Frontal cortex (tissue), 4 donors: ENCODE results near the gene ANKRD33. TPM values are rescaled to one million over a fixed set of nuclear protein-coding genes. Genes with fewer than 3 reads are reported as not detected.

Experiments used
- DNase-seq, 2 donors: peaks; one replicate each; pipeline ENCODE4 v3.0.0; 2012; ENCODE audit warnings: low spot score in 2 of 2
- FAIRE-seq: peaks from 2 replicates; lab custom pipeline; 2012; peaks lifted over from hg19 to GRCh38; lab: Jason Lieb, UNC
- total RNA-seq: library from RNA; depleted of rRNA; stranded (reverse); fragments of >200 nt; gene quantifications from one replicate; pipeline ENCODE4 v1.2.3, GENCODE V29; 2014
- donor health status: control.
- donor health status: control.
- donor health status: control.

Gene ANKRD33, protein sequence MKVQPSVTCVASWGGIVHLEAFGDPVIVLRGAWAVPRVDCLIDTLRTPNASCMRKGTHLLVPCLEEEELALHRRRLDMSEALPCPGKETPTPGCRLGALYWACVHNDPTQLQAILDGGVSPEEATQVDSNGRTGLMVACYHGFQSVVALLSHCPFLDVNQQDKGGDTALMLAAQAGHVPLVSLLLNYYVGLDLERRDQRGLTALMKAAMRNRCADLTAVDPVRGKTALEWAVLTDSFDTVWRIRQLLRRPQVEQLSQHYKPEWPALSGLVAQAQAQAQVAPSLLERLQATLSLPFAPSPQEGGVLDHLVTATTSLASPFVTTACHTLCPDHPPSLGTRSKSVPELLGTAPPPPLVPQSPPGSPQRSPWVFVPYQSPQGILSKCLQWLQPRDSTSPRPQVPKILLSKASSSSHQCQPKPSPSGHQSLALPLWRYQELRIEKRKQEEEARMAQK
- not detected for total RNA-seq

DNA sequence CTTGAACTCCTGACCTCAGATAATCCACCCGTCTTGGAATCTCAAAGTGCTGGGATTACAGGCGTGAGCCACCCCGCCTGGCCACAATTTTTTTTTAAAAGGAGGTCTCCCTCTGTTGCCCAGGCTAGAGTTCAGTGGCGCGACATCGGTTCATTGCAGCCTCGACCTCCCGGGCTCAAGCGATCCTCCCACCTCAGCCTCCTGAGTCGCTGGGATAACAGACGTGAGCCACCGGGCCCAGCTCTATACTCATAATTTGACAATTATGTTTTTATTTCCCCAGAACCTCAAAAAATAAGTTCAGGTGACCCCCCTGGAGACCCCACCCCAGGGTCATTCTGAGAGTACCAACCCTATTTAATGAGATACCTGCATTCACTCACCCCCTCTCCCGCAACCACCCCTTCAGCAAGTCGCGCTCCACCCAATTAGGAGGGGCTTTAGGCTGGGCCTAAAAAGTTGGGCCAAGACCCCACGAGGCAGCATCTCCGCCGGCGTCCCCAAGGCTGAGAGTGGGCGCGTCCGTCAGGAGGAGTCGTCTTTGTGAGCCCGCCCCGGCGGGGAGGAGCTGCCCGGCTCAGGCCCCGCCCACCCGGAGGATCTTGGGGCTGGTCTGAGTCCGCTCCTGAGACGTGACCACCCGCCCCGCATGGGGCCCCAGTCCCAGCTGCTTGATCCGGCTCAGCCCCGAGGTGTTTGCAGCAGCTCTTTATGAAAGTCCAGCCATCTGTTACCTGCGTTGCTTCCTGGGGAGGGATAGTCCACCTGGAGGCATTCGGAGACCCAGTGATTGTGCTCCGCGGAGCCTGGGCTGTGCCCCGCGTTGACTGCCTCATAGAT, at the start of gene ANKRD33:
Gene ANKRD33 (plus strand): TSS at position 628 of the 840 bp plus-strand sequence. CDS start 84 bp downstream, at position 712.
- no peak for DNase-seq
- no peak for FAIRE-seq

DNA sequence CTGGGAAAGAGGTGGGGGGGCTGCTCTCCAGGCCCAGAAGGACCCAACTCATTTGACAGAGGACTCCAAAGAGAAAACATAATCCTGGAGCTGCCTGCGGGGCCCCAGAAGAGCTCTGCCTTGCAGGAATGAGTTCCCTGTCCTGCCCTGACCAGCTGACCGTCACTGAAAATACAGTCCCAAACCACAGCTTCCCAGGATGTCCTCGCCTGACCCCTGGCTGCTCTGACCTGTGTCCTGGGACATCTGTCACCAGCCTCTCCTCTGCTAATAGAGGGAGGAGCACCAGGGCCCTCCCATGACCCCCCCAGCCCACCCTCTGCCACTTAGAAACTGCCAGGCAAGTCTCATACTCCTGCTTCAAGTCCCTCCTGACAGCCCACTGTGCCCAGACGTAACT, 49.1 kb upstream of the ANKRD33 start:
- DNase-seq (no peak), FAIRE-seq (no peak)

DNA sequence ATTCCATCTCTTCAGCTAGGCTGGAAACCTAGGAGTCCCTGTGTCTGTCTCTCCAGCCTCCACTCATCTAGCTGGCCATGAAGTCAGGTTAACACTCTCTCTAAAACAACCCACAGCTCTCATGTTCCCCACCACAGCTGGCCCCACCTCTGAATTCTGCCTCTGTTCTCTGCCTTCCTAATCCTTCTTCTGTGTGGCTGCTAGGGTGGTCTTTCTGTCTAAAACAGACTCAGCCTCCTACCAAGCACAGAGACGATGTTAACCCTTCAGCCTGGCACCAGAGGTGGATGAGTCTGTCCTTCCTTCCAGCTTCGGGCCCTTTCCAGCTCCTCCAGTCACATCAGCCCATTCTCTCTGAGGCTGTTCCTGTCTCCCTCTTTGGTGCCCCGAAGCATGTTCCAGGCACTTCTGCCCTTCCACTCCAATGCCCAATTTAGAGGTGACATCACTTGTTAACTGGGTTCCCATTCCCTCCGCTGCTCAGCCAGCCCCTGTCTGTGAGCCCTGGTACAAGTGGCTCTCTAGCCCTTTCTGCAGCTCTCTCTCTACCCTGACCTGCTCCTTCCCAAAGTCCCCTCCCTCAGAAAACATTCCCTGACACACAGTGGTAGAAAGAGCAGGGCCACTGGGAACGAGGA, 48.5 kb upstream of the ANKRD33 start:
- FAIRE-seq, result no peak
- DNase-seq, result no peak

DNA sequence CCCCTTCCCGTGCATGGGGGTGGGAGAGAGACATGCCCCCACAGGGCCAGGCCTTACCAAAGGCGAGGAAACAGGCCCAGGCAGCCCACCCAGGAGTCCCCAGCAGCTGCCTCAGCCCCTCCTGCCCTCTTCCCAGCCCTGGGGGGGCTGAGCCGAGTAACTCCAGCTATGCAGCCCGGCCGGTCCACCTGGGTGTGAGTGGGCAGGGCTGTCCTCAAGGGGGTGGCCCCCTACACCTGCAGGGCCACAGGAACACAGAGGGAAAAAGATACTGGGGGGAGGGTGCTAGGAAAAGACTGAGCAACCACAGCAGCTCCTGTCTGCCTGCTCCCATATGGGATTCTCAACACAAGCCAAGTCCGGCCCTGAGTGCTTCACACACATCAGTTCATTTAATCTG, 46.9 kb upstream of the ANKRD33 start:
- FAIRE-seq (no peak), DNase-seq (no peak)

DNA sequence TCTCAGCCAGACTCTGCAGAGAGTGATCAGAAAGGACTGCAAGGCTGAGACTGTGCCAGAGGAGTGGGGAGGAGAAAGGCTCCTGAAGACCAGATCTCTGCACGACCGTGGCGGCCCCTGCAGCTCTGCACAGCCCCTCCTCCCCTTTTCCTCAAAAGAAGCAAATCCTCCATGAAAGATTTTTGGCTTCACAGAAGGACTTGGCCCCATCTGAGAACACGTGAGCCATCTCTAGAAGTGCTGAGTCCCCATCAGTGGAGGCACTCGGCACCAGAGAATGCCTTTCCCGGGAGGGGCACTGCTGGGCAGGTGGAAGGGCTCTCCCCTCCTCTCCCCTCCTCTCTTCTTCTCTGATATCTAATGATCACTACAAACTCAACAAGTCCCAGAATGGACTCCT, 46.2 kb upstream of the ANKRD33 start:
- FAIRE-seq (no peak), DNase-seq (no peak)

DNA sequence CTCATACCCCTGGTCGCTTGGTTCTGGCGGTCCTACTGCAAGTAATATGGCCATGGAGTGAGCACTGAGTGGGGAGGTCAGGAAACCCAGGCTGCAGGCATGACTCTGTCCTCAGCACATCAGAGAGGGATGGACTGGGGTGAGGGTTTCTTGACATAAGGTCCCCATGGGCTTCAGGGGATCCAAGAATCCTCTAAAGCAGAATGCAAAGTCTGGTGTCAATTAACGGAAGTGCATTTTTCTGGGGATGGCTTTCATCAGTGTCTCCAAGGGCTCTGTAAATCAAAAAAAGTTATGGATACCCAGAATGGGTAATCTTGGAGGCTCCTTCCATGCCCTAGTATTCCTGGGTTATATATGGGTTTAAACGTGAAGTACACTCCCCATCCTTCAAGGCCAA, 43.0 kb upstream of the ANKRD33 start:
- FAIRE-seq, result no peak
- no peak for DNase-seq

DNA sequence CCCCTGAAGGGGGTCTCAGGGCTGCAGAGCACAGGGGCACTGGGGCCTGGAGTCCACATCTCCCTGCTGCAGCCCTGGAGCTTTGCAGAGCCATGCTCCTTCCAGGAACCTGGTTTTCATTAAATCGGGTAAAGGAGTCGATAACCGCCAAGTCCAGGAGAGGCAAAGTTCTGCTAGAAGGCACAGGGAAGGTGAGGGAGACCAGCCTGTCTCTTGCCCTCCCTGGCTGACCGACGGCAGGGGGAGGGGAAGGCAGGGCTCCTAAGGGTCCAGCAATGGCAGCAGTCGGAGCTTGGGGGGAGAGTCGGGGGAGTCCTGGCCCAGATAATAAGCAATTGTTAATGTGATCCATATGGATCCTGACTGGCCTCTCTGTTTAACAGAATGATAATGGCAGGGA, 42.4 kb upstream of the ANKRD33 start:
- DNase-seq (no peak), FAIRE-seq (no peak)

DNA sequence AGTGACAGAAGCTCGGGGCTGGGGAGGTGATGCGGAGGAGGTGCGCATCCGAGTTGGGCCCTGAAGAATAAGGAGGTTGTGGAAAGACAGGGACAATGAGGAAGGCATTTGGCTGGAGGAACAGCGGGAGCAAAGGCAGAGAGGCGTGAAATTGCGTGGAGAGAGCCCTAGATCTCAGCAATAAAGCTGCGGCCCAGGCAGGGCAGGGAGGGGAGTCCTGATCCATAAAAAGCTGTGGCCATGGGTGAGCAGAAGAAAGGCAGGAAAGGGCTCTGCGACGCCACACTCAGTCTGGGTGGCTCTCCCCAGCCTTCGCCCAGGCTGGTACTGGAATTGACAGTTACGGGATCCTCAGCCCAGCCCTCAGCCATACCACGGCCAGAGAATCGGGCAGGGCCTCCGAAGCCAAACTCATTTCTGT, 41.6 kb upstream of the ANKRD33 start:
- FAIRE-seq, result no peak
- no peak for DNase-seq

DNA sequence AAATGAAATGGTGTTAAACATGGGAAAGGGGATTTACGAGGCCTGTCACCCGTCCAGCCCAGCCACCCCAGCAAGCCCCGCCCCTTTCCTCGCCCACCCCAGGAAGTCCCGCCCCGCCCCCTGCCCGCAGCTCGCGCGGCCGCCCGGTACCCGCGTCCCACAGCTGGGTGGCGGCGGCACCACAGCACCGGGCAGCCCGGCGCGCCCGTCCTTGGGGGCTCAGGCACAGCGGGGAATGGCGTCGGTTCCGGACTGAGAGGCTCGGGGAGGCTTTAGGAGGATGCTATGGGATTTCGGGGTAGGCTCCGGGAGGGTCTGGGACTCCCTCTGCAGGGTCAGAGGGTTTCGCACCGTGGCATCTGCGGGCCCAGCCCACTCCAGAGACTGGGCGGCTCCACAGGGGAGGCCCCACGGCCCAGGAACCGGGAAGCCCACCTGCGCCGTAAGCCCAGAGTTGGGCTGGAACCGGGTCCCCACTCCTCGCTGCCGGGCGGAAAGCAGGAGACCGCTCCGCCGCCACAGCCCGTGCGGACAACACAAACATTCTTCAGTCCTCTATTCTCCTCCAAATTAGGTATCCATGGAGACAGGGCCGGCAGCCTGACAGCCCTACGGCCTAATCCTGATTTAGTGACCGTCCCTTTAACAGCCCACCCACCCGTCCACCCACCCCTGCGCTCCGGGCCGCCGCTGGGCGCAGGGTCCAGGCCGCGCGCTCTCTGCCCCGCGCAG, 40.8 kb upstream of the ANKRD33 start:
- FAIRE-seq (no peak), DNase-seq (peak; percentile 67 to 82)

DNA sequence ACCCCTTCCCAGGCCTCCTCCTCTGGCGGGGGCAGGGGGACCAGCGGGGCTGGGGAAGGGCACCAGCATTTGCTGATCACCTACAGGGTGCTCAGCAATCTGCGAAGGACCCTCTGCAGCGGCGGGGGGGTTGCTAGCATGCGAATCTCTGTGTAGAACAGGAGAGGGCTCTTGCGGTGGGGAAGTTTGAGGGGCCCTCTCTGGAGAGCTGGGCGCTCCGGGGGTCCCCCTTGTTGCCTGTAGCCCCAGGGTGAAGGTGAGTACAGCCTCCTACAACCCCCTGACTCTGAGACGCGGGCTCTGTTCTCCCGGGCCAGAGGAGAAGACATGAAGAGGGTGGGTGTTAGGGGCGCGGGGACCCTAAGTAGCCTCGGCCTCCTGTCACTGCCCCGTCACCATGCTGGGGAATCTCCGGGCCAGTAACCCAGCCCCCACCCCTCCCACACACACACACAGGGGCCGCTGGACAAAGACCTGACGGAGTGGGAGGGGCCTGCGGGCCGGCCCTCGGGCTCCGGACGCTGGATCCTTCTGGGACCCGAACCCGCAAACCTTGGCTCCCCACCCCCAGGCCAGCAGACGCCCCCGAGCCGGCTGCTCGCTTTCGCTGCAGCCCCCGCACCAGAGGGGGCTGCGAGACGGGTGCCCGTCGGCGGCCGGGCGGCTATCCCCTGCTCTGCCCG, 40.1 kb upstream of the ANKRD33 start:
- no peak for DNase-seq
- no peak for FAIRE-seq

DNA sequence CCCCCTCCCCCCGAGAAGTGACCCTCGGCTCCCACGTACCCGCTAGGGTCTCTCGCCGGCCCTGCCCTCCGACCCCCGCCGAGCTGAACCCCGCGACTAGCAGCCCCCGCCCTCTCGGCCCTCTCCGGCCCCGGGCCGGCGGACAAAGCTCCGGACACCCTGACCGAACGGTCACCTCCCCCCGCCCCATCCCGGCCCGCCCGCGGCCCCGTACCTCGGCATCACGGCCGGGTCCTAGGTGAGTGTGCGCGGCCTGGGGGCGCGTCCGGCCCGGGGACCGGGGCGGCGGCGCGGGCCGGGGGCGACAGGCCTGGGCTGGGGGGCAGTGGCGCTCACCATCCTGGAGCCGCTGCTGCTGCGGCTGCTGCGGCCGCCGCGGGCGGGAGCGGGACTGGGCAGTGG, 39.6 kb upstream of the ANKRD33 start, which contains the start of gene FIGNL2:
Gene FIGNL2 (minus strand): TSS at position 393 of the 402 bp plus-strand sequence. CDS start 26,305 bp downstream, outside the sequence.
- DNase-seq (no peak), FAIRE-seq (no peak)

DNA sequence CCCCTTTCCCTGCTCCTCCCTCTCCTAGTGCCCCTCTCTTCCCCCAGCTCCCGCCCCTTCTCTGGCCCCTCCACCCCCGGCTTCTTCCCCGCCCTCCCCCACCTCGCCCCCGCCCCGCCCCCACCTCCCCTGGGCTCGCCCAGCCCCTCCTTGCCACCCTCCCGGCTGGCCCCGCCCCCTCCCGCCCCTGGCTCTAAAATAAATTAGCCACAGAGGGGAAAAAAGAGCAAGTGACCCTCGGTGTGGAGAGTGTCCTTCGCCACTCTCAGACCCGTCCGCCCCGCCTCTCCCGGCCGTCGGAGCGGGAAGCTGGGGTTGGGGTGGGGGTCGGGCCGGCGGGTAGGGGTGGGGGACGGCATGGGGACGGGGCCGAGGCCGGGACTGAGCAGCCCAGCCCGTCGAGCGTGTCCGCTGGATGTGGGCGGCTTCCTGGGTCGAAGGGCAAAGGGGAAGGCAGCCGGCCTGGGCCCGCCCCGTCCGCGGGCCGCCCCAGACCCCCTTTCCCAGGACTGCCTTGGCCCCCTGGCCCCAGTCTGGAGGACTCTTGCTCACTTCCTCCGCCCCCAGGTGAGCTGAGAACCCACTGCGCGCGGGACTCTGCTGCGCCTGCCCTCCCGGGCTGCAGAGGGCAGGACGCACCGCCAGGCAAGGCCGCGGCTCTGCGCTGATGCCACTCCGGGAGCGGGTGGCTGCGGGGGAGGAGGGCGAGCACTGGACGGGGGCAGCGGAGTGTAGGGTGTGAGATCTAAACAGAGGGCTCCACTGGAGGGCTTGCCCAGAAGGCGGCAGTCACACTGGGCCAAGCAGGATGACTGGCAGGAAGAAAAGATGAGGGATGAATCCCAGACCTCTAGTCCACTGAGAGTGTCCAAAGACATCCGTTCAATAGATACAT, 38.8 kb upstream of the ANKRD33 start:
- no peak for FAIRE-seq
- DNase-seq, result no peak

DNA sequence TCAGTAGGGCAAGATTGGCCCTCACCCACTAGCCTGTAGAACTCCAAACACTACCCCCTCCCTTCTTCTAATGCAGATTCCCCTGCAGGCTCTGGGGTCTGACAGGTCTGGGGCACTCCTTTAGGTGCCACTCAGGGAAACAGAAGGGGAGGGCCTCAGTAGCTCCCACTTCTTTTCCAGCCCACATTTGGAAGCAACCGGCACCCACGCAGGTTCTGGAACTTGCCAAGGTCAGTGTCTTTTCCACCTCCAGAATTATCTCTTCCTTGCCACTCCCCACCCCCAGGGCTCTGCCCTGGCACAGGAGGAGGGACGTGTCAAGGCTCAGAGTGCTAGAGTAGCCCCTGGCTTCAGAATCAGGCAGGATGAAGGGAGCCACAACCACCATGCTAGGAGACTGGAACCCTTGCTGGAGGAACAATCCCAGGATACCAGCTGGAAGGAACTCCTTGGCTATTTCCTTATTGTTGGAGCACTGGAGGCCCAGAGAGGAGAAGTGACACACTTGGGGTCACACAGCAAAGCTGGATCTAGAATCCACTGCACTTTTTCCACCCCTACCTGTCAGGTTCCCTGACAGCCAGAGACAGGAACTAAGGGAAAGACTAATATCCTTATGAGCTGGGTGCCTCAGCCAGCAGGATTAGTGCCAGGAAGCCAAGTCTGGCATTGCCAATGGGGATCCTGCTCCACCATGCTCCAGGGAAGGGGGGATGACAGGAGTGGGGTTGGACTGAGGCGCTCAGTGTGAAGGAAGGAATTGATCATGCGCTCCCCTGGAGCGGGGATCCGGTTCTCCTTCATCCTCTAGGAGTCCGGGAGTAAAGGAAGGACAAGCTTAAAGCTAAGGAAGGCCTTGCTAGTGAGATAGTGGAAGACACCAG, 37.6 kb upstream of the ANKRD33 start:
- FAIRE-seq (no peak), DNase-seq (no peak)

DNA sequence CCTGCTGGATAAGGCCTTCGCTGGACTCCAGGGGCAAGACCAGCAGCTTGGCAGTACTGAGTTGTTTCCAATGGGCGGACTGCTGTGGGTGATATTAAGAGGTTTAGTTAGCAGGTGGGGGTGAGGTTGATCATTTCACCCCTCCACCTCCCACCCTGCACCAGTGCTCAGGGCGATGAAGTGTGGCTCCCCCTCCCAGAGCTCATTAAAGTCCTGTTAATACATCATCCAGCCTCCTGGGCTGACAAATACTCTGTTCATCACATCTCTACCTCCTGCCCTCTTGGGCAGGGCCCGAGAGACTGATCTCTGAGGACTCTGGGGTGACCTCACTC, 37.0 kb upstream of the ANKRD33 start:
- DNase-seq (no peak), FAIRE-seq (no peak)

DNA sequence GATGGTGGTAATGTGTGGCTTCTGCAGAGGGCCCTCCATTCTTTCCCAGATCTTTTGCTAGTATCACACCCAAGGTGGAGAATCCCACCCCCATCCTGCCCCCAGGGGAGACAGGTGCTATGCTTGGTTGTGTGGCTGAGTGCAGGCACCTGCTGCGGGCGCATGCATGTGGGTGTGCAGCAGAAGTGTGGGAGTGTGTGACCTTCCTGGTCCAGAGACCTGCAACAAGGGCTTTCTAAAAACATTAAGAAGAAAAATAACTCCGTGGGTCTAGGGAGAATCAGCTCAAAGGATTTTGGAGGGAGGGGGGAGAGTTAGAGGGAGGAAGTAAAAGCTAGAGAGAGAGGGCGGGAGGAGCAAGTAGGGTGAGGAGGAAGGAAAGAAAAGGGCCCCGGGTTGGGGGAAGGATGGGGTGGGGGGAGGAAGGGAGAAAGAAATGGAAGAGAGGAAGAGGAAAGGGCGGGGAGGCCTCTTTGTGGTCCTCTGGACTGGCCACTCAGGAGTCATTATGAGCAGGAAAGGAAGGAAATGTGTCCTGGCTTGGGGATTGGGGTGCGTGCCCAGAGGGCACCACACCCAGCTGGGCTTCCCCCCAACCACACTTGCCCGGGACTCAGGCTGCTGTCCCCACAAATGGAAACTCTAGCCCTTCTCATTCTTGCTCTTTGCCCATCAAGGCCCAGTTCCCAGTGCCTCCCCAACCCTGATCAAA, 36.3 kb upstream of the ANKRD33 start:
- no peak for DNase-seq
- FAIRE-seq, result no peak

DNA sequence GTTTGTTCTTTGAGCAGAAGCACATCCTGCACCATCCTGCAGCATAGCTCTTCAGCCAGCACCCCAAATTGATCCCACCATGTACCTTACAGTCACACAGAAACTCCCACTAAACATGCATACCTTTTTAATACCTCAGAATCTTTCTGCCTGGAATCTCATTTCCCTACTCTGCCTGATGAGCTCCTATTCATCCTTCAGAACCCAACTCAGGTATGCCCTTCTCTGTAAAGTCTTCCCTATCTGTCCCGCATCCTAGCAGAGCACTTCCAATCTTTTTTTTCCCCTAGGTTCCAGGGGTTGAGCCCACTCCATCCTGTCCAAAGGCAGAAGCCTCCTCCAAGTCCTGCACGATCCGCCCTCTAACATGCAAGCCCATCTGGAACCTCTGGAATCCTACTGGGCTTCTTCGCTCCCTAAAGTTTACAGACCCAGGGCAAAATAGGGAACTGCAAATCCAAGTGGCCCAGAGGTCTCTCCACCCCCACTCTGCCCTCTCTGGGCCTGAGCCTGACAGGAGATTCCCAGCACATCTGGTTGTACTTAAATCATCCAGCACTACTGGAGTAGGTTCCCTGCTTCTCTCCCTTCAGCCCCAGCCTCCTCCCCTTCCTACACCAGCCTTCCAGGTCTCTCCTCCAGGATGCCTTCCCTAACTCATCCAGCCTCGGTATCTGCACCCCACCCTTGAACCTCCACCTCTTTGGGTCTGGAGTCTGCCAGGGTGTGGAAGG, 35.3 kb upstream of the ANKRD33 start:
- DNase-seq, result no peak
- no peak for FAIRE-seq
